Stimulated activated CD4-positive, alpha-beta T cell treated with anti-CD3 and anti-CD28 coated beads, Interleukin-4, amount 100 ng/mL, for 4 hours (primary cell): ENCODE results near the gene SERTAD2.
A peak's percentile ranks its signal among the peaks of the same experiment; 100 is the strongest.

Experiments
- DNase-seq, 2 experiments: peaks; one replicate each; pipeline ENCODE4 v3.0.0-alpha.2; 2020

Gene SERTAD2, protein sequence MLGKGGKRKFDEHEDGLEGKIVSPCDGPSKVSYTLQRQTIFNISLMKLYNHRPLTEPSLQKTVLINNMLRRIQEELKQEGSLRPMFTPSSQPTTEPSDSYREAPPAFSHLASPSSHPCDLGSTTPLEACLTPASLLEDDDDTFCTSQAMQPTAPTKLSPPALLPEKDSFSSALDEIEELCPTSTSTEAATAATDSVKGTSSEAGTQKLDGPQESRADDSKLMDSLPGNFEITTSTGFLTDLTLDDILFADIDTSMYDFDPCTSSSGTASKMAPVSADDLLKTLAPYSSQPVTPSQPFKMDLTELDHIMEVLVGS

DNA sequence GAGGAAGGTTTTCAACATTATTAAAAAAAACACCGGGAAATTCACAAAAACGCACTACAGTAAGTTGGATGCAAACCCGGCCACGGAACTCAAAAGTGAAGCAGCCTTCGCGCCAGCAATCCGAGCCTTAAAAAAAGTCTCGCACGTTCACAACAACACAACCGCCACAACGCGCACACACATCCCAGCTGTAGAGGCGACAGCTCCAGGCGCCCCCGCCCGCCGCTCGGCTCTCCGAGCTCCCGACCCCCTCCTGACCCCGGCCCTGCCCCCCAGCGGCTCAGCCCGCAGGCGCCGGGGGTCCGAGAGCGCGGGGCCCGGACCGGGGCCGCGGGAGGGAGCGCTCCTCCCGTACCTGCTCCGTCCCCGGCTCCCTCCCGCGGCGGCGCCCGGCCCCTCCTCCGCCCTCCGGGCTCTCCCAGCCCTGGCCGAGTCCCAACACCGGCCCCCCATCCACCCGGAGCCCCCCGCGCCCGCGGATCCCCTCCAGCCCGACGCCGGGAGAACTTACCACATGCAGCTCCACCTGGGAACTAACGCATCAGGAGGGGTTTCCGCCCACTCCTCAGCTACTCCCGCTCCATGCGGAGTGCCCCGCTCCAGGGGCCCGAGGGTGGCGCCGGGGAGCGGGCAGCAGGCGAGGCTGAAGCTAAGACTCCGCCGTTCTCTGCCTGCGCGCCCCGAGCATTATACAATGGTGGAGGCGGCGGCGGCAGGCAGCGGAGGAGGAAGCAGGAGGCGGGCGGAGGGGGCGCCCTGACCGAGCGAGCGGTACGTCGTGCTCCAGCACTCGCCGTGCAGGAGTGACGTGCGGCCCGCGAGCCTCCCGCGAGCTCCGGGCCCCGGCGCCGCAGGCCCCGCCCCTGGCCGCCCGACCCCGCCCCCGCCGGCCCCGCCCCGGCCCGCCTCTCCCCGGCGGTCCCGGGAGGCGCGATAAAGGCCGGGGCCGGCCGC, at the start of gene SERTAD2:
Gene SERTAD2, minus strand, starts transcription at position 805 of the 954 bp plus-strand sequence. CDS start 17,042 bp downstream, outside the sequence.
- peak; percentile 80 to 87 for DNase-seq

DNA sequence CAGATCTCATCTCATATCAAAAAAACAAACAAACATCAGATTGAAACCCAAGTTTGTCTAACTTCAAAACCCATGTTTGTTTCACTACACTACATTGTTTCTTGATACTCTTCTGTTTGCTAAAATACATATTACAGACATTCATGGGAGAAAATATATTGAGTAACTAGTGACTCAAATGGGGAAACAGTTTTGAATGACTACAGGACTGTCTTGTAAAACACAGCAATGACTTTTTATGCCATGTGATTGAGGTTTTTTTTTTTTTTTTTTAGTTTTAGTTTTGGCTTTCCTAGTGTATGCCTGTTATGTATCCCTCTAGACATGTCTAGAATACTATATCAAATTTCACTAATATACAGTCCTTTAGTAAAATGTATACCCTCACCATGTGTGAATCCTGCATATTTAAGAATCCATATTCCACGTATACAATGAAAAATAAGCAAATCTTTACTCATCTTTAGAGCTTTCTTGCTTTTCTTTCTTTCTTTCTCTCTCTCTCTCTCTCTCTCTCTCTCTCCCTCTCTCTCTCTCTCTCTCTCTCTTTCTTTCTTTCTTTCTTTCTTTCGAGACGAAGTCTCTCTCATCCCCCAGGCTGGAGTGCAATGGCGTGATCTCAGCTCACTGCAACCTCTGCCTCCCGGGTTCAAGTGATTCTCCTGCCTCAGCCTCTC, 46.6 kb upstream of the SERTAD2 start:
- no peak for DNase-seq

DNA sequence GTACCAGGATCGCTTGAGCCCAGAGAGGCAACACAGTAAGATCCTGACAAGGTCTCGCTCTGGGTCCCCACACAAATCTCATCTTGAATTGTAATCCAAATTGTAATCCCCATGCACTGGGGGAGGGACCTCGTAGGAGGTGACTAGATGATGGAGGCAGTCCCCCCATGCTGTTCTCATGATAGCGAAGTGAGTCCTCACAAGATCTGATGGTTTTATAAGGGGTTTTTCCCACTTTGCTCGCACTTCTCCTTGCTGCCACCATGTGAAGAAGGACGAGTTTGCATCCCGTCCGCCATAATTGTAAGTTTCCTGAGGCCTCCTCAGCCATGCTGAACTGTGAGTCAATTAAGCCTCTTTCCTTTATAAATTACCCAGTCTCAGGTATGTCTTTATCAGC, 46.0 kb upstream of the SERTAD2 start:
- no peak for DNase-seq

DNA sequence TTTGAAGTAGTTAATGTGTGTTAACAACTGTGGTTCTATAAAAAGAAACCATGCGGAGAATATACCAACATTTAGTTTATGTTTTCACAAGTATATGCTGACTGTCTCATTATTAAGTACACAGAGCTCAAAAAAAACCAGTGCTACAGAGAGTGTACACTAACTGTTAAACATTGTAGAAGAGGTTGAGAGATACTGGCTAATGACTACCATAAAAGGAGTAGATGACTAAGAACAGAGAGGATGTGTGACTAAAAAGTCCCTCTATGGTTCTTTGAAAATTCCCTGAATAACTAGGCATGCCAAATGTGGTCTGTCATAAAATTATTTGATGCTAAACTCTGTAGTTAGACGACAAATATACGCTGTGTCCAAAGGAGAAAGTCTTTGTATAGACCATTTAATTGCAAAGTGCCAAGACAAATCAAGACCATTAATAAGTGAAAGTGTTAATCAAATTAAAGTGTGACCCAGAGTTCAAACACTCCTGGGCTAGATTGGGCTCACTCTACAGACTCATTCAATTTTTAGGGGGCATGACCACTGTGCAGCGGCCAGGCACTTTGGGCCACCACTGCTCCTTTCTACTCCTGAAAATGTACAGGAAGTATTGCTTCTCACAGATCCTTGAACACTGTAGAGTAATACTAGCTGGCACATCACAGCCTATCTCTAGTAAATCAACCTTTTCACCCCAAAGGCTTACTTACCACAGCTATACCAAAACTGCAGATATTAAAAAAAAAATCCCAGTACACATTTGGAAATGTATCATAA, 45.1 kb upstream of the SERTAD2 start:
- no peak for DNase-seq

DNA sequence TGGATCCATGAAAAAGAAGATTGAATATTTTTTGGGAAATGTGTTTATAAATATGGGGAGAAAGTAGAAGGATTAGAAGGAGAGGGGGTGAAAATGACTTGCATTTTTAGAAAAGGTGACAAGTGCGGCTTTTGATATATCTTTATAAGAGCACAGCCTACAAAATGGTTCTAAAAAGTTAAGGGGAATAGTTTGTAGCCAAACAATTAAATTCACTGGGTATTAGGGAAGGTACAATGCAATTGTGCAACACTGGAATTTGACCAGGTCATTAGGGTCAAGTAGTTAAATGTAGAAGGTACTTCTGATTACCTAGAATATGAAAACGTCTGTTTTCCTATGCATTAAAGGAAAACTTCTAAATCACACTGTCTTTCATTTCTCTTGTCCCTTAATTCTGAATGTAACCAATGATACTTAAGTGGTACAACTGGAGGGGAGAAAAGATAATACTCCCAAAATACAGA, 44.5 kb upstream of the SERTAD2 start:
- DNase-seq: no peak

DNA sequence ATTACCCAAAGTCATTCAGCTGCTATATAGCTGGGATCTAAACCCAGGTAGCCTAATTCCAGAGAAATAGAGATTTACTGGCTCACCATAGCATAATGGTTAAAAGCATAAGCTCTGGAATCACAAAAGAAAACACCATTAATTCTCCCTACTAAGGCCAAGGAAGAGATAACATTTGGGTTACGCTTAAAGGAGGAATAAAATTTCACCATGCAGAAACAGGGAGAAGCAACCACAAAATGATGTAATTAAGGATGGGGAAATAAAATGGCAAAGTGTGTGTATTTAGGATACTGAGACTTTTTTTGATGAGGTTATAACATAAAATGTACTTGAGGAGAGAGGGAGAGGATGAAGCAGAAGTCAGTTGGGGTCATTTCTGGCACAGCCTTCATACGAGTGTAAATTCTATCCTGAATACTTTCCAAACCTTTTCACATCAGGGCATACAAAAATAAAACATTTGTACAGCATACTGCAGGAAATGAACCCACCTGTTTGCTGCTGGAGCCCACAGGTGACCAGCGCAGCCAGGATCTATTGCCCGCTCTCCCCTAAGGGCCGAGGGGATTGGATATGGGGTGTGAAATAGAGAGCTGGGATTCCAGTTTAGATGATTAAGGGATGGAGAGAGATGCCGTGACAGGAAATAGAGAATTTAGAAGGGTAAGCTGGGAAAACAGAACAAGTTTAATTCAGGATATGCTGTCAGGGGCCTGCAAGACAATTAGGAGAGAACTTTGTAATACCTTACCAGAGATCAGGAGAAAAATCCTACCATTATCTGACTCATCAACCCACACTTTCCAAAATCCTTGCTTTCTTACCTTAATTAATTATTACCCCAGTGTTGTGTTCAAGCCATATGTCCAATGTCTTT, 43.8 kb upstream of the SERTAD2 start:
- no peak for DNase-seq

DNA sequence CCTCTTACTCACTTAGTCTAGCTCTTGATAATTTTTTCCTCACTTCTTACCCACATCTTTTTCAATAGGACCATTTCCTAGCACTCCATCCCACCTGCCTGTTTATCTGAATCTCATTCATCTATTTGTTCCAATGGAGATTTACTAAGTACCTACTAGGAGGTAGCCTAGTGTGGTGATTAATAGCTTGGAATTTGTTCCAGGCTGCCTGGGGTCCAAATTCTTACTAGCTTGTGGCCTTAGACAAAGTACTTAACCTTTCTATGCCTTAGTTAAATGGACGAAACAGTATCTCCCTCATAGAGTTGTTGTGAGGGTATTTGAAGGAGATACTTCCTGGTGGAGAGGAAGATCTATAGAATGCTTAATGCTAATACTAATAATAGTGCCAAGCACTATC, 42.9 kb upstream of the SERTAD2 start:
- no peak for DNase-seq

DNA sequence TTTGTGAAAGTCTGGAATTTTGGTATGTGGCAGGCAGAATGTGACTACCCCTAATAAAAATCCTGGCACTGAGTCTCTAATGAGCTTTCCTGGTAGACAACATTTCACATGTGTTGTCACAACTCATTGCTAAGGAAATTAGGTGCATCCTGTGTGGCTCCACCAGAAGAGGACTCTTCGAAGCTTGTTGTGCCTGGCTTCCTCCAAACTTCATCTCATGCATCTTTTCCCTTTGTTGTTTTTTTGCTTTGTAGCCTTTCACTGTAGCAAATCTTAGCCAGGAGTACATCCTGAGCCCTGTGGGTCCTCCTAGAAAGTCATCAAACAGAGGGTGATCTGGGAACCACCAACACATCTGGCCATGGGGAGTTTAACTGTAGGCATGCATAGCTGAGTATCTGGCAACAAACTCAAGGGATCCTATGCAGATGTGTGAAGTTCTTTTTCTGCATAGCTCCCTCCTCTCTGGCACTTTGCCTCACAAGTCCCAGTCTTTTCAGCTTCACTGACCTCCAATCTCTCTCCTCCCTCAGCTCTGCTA, 42.1 kb upstream of the SERTAD2 start:
- no peak for DNase-seq

DNA sequence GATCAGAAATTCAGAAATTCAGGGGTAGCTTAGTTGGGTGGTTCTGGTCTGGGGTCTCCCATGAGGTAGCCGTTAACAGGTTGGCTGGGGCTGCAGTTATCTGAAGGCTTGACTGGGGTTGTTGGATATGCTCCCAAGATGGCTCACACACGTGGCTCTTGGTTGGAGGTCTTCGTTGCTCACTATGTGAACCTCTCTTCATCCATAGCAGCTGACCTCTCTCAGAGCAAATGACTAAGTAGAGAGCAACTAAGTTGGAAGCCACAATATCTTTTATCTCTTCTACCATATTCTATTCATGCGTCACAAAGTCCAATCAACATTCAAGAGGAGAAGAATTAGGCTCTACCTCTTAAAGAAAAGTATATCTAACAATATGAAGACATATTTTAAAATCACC, 38.7 kb upstream of the SERTAD2 start:
- DNase-seq: no peak

DNA sequence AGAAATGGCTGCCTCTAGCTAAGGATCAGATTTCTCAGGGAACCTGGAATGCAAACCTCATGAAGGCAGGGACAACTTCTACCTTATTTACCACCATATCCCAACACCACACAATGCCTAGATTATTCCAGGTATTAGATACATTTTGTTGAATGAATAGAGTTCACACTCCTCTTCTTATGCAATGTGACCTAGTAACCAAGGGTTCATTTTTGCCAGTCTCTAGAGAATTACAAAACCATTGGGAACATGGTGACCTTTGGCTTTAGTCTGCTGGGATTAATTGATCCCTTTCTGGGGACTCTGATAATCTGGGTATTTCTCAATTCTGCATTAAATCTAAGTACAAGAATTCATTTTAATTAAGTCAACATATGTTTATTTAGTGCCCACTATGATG, 35.2 kb upstream of the SERTAD2 start:
- DNase-seq: no peak

DNA sequence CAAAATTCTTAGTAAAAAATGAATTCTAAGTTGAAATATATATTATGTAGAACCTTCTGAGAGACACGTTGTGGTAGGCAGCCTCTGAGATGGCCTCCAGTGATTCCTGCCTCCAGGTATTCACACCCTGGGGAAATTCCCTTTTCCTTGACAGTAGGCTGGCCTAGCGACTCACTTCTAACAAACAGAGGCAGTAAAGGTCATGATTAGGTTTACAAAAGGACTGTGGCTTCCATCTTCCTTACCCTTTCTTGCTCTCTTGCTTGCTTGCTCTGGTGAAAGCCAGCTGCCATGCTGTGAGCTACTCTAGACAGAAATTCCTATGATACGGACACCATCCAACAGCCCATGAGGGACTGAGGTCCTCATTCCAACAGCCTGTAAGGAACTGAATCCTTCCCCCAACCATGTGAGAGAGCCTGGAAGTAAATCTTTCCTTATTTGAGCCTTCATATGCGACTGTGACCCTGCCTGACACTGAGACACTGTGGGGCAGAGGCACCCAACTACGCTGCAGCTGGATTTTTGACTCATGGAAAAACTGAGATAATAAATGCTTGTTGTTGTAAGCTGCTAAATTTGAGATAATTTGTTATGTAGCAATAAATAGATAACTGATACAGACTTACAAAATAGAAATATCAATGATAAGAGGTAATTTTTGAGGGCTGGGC, 32.7 kb upstream of the SERTAD2 start:
- no peak for DNase-seq

DNA sequence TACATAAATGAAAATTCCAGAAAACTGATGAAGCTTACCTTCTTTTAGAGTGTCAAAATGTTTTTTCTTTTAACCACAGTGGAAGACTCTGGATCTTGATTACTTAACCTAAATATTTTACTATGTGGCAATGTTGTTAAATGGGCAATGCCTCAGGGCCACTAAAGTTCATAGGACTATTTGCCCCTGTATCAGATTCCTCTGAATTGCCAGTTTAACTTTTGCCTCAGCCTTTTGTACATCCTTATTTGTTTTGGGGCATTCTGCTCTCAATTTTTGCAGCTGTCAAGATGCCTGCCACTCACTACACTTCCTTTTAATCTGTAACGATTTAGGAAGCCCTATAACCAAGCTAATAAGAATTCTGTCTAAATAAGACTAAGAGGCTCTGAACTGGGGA, 31.7 kb upstream of the SERTAD2 start:
- no peak for DNase-seq

DNA sequence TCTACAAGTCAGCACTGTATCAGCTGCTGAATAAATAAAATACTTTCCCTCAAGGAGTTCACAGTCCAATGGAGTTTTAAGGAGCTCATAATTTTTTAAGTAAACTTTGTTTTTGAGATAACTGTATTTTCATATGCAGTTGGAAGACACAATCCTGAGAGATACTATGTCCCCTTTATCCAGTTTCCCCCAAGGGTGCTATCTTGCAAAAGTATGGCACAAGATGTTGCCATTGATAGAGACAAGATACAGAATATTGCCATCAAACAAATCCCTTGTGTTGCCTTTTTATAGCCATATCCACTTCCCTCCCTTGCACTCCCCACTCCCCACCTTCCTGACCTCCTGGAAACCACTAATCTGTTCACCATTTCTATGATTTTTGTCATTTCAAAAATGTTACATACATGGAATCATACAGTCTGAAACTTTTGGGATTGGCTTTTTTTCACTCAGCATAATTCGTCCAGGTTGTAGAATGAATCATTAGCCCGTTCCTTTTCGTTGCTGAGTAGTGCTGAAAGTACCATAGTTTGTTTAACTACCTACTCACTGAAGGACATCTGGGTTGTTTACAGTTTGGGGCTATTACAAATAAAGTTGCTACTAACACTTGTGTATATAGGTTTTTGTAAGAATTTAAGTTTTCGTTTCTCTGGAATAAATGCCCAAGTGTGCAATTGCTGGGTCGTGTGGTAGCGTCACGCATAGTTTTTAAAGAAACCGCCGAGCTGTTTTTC, 30.2 kb upstream of the SERTAD2 start:
- DNase-seq: no peak

DNA sequence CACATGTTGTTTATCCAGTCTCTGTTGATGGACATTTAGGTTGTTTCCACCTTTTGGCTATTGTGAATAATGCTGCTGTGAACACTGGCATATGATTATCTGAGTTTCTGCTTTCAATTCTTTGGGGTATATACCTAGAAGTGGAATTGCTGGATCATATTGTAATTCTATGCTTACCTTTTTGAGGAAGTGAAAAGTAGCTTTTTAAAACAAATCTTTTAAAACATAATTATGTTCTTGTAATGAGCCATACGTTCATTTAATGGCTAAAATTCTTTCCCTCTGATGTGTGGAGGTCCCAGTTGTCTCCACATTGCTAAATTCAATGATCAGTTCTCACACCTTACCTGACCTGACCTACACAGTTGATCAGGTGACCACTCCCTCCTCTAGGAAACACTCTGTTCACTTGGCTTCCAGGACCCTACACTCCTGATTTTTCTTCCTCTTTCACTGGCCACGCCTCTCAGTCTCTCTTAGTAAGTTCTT, 27.8 kb upstream of the SERTAD2 start:
- DNase-seq: no peak

DNA sequence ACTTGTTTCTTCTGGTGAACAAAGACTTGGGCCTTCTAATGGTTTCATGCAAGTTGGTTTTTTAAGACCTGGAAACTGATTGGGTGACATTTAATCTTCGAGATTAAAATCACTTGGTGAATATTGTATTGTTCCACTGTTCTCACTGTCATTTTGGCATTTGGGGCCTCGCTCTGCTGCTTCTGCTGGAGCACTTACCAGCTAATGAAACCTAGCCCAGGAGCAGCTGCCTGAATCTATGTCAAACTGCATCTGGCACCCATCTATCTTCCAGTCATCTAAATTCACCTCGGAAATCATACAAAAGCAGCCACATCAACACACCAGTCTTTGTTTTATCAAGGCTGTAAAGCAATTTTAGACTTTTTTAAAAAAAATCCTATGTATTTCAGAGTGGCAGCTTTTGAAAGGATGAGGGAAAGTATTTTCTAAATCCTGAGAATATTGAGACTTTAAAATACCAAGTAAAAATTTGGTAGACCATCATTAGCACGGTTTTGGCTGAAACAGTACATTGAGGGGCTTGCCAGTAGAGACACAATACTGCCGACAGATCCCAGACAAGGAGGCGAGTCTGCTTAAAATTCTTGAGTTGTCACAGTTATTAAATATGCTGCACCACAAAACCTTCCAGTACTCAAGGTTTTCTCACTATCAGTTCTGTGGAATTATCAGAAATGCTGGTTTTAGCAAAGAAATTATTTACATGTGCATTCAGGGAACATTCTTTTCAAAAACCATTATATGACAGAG, 26.1 kb upstream of the SERTAD2 start:
- DNase-seq: no peak

DNA sequence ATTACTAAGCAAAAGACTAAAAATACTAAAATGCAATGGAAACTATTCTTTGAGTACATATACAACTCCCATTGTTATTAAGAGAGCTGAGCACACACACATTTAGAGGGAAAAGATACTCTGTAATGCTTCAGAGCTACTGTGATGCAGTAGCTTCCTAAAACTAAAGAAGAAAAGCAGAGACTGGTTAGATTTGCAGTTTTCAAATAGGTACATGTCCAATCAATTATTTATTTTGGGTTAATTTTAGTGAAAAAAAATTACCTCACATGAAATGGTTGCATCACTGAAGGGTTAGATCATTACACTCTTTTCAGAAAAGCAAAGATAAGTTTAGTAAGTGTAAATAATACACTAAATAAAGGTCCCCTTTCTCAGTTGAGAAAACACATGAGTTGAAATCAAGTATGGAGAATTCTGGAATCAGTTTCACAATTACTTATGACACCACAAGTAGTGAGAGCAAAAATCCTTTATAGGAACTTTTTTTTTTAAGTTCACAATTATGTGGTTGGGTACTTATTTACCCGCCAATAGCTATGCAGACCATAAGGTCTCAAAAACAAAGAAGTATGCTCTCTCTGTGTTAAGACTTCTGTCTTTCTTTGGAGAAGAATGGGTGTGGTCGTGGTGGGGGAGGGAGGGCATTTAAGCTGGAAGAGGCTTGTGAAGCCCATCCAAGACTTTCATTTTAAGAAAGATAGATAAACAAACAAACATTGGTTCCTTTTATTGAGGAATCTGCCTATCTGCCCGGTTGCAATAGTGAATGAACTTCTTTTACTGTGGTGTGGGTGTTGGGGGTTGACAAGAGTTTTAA, 25.3 kb upstream of the SERTAD2 start:
- DNase-seq: no peak

DNA sequence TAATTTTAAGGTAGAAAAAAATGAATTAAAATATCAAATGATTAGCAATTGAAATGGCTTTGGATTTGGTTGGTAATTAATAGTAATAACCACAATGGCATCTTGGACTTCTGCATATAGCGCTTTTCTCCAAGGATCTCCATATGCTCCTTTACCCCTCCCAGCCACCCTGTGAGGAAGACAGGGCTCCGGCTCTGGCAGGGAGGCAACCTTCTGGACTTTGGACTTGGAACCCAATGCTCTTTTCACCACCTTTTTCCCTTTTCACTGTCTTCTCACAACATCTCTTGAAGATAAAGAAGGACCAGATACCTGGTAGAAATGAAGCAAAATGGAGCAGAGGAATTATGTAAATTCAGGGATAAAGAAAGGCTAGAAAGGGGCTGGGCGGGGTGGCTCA, 23.8 kb upstream of the SERTAD2 start:
- DNase-seq: no peak

DNA sequence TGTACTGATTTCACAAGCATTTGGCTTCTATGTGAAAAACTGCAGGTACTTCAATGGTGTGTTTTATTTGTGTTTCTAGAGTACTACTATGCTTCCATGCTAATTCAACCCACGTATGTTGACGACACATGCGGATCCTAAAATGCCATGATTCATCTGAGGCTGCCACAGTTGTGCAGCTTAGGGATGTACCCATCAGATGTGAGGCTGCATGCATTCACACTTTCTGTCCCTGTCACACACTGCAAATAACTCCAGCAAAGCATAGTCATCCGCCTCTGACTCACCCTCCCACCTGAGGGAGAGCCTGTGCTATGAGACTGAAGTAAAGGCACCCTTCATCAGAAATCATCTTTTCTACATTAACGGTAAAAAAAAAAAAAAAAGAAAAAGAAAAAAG, 22.1 kb upstream of the SERTAD2 start:
- peak; percentile 59 to 88 for DNase-seq
